Transverse colon (tissue), 4 donors: ENCODE data around the gene DHRS1. TPM values are rescaled to one million over a fixed set of nuclear protein-coding genes. Genes with fewer than 3 reads are reported as not detected.
"Not testable (repeated sequence)": the region's sequence is repeated elsewhere in the genome, so short reads cannot be mapped to it uniquely, and the experiment has no call there.

Experiments used
- DNase-seq: peaks from one replicate; pipeline ENCODE4 v3.0.0-alpha.2; 2019
- H3K27ac ChIP-seq, 4 donors: fragments of 200-600 bp; sonication (generic); 2 replicates each; pipeline ENCODE4 v1.5.1; 2016 to 2018; ENCODE audit warnings: inconsistent platforms in 4 of 4
- H3K27me3 ChIP-seq: fragments of 200-600 bp; sonication (generic); 2 replicates; pipeline ENCODE4 v1.5.1; 2017; ENCODE audit warnings: inconsistent platforms
- H3K36me3 ChIP-seq, 4 donors: fragments of 200-600 bp; sonication (generic); 2 replicates each; pipeline ENCODE4 v1.5.1; 2017 to 2019; ENCODE audit warnings: inconsistent platforms in 4 of 4
- H3K4me1 ChIP-seq, 4 donors: fragments of 200-600 bp; sonication (generic); 2 replicates each; pipeline ENCODE4 v1.5.1; 2017 to 2020; ENCODE audit warnings: inconsistent platforms in 4 of 4
- H3K4me3 ChIP-seq, 4 donors: fragments of 200-600 bp; sonication (generic); 1 replicate in 1 of 4; 2 replicates in 3 of 4; pipeline versions ENCODE4 v1.5.1 to v1.6.1; 2017 to 2019; ENCODE audit warnings: inconsistent platforms in 4 of 4
- H3K9me3 ChIP-seq, 2 donors: fragments of 200-600 bp; sonication (generic); 2 replicates each; pipeline ENCODE4 v1.5.1; 2017 to 2019; ENCODE audit warnings: inconsistent platforms in 2 of 2
- CTCF ChIP-seq, 5 experiments: fragments of 200-600 bp in 3 of 5; fragments of 450-650 bp in 2 of 5; sonication (generic) in 3 of 5; IDR thresholded peaks; 1 replicate in 2 of 5; 2 replicates in 3 of 5; pipeline ENCODE4 v1.5.1; 2016 to 2017; ENCODE audit warnings: antibody characterized with exemption in 5 of 5, inconsistent platforms in 3 of 5, mild to moderate bottlenecking in 2 of 5, moderate library complexity in 1 of 5
- EP300 ChIP-seq: sonication (generic); formaldehyde crosslinking; IDR thresholded peaks from one replicate; pipeline ENCODE4 v1.6.1; 2017; ENCODE audit warnings: antibody characterized with exemption, low read depth
- POLR2A ChIP-seq: fragments of 450-650 bp; IDR thresholded peaks from one replicate; pipeline ENCODE4 v1.6.1; 2016; ENCODE audit warnings: antibody characterized with exemption, mild to moderate bottlenecking, moderate library complexity
- POLR2AphosphoS5 ChIP-seq, 3 donors: sonication (generic); formaldehyde crosslinking; IDR thresholded peaks; one replicate each; pipeline ENCODE4 v1.6.1; 2016; ENCODE audit warnings: antibody characterized with exemption in 3 of 3
- WGBS, 2 donors: methylation state at CpG; one replicate each; pipeline ENCODE4 v1.1.5; 2018; ENCODE audit warnings: low coverage in 1 of 2; 5-methylcytosine and 5-hydroxymethylcytosine counted together
- in situ Hi-C, 4 donors: fragments of 200-750 bp; cut with MboI; loops; one replicate each; pipeline versions ENCODE4 v1.15.0 to v1.15.1; 2017; ENCODE audit warnings: low sequenced_read_pairs in 3 of 4, low pct_ligation_motif_present in 1 of 4, low pct_unique_long_range_greater_than_20kb in 1 of 4
- intact Hi-C: fragments of 100-400 bp; cut with DNase I; formaldehyde crosslinking; loops from one replicate; pipeline ENCODE4 v1.15.1; 2023; ENCODE audit warnings: low total_unique reads
- total RNA-seq, 4 donors: library from RNA; depleted of rRNA; stranded (reverse); fragments of >200 nt; gene quantifications; one replicate each; pipeline ENCODE4 v1.1.0, GENCODE V29; 2016

Gene DHRS1
- total RNA-seq, 4 donors from 2014 or later = 84.2 to 106 (median 94.6) TPM

GRCh38 chr14:24330973-24331674 lies 31.5 kb upstream of the DHRS1 start:
- Histone ChIP-seq H3K27ac (no peak overlapping the region), H3K4me3 (no peak overlapping the region), H3K4me1 (peaks cover 15 to 49% (median 32%) of the 10 kb centered on the region in 4 donors), H3K36me3 (no peaks in the 10 kb centered on the region), H3K27me3 (peaks cover 28% of the 10 kb centered on the region), H3K9me3 (no peaks in the 10 kb centered on the region)
- in situ Hi-C loops = loop anchor here in 3 of 4 donors (5.0 to 25.0 kb wide), 3 partner anchors 101 to 106 kb away; partner anchors contain the start of genes CBLN3 (in 1 of the 3), KHNYN (in 1 of the 3) and SDR39U1 (in 1 of the 3)
- 92 to 100% methylated on average over 1 to 10 of the region's 10 CpGs for WGBS, 2 donors
- intact Hi-C loops = no loop called here
- no peak for TF ChIP-seq EP300
- no peak for TF ChIP-seq CTCF (IDR thresholded peaks at IDR 0.05)
- no peak for TF ChIP-seq POLR2A
- TF ChIP-seq POLR2AphosphoS5 (IDR thresholded peaks at IDR 0.05) = no peak
- DNase-seq = no peak

DNA sequence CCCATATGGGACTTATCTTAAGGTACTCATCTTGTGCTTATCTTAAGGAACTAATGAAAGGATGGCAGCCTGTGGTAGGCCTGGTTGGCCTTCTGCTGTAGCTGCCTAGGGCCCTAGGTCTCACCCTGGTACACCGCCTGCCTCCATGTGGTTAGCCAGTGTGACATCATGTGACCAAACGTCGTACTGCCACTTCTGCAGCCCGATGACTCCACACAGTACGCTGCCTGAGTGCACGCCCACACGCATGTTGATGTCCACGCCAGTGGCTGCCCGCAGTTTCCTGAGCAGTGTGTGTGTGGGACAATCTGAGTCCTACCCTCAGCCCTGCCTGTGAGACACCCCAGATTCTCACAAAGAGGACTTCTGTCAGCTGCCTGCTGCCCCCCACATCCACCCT lies 30.2 kb upstream of the DHRS1 start:
- Histone ChIP-seq H3K27ac (no peak overlapping the region), H3K4me3 (no peak overlapping the region), H3K36me3 (no peaks in the 10 kb centered on the region), H3K4me1 (peaks cover 11 to 43% (median 28%) of the 10 kb centered on the region in 4 donors), H3K27me3 (peaks cover 20% of the 10 kb centered on the region), H3K9me3 (no peaks in the 10 kb centered on the region)
- intact Hi-C loops = no loop called here
- TF ChIP-seq CTCF (IDR thresholded peaks at IDR 0.05) (no peak), POLR2A (no peak), EP300 (no peak), POLR2AphosphoS5 (IDR thresholded peaks at IDR 0.05) (no peak)
- in situ Hi-C loops = loop anchor here in 3 of 4 donors (5.0 to 25.0 kb wide), 3 partner anchors 103 to 108 kb away; partner anchors contain the start of genes CBLN3 (in 1 of the 3), KHNYN (in 1 of the 3) and SDR39U1 (in 1 of the 3)
- peak; percentile 69 for DNase-seq
- 47% methylated on average over 8 of the region's 9 CpGs; no CpG with 5 or more reads in 1 of the 2 donors for WGBS, 2 donors

- Histone ChIP-seq H3K27me3 (peaks cover 14% of the 10 kb centered on the region), H3K9me3 (no peaks in the 10 kb centered on the region), H3K36me3 (no peaks in the 10 kb centered on the region), H3K27ac (peak overlapping the region in 1 of 4 donors; percentile 10), H3K4me3 (no peak overlapping the region), H3K4me1 (peaks cover 6 to 37% (median 22%) of the 10 kb centered on the region in 4 donors)
- no peak for DNase-seq
- WGBS, 2 donors = 92% methylated on average over 12 of the region's 12 CpGs; no CpG with 5 or more reads in 1 of the 2 donors
- intact Hi-C loops (no loop called here), in situ Hi-C loops (loop anchor here in 1 of 4 donors (25.0 kb wide), 1 partner anchor 108 kb away; the partner anchor contains the start of genes CBLN3, KHNYN and SDR39U1)
- no peak for TF ChIP-seq POLR2AphosphoS5 (IDR thresholded peaks at IDR 0.05)
Measured at GRCh38 chr14:24329073-24329663, 29.6 kb upstream of the DHRS1 start.

- peaks cover 5 to 24% (median 10%) of the 10 kb centered on the region in 4 donors for H3K4me1 ChIP-seq
- peak; percentile 71 for DNase-seq
- in situ Hi-C loops = loop anchor here in 1 of 4 donors (25.0 kb wide), 1 partner anchor 109 kb away; the partner anchor contains the start of genes CBLN3, KHNYN and SDR39U1
- H3K4me3 ChIP-seq, H3K36me3 ChIP-seq, H3K27ac ChIP-seq, intact Hi-C loops, H3K27me3 ChIP-seq, H3K9me3 ChIP-seq: not testable (repeated sequence)
- peak; percentile 66 to 71 (median 69) for TF ChIP-seq CTCF (IDR thresholded peaks at IDR 0.05)
- WGBS, 2 donors = 0 to 2% methylated on average over 1 to 9 of the region's 9 CpGs
Measured at GRCh38 chr14:24327914-24328313, 28.3 kb upstream of the DHRS1 start.
